Gastrocnemius medialis (tissue), 4 donors: ENCODE data around the gene PERM1.

Experiments used
- CTCF ChIP-seq, 5 experiments: fragments of 450-650 bp in 3 of 5; fragments of 200-600 bp in 2 of 5; sonication (generic) in 2 of 5; IDR thresholded peaks in 4 of 5; conservative IDR thresholded peaks in 1 of 5; 1 replicate in 4 of 5; 2 replicates in 1 of 5; pipeline ENCODE4 v1.5.1; 2016 to 2019; ENCODE audit warnings: antibody characterized with exemption in 5 of 5, mild to moderate bottlenecking in 3 of 5, moderate library complexity in 3 of 5
- POLR2A ChIP-seq, 2 donors: fragments of 450-650 bp; IDR thresholded peaks; one replicate each; pipeline ENCODE4 v1.6.1; 2017; ENCODE audit warnings: antibody characterized with exemption in 2 of 2, mild to moderate bottlenecking in 2 of 2, moderate library complexity in 2 of 2

- TF ChIP-seq CTCF (IDR thresholded peaks at IDR 0.05 in 4 of 5, conservative IDR thresholded peaks at IDR 0.05 in 1 of 5) (no peak), POLR2A (IDR thresholded peaks at IDR 0.05) (no peak)
Measured at GRCh38 chr1:950268-950667, 31.6 kb downstream of the PERM1 start.
